Measurements from ENCODE around the gene PSMB3.
"Not testable (repeated sequence)": the region's sequence is repeated elsewhere in the genome, so short reads cannot be mapped to it uniquely, and the experiment has no call there.

The PSMB3 gene

GRCh38 chr17:38716368-38717005 is 36.1 kb upstream of the PSMB3 start:
- no peak for DNase-seq

DNA sequence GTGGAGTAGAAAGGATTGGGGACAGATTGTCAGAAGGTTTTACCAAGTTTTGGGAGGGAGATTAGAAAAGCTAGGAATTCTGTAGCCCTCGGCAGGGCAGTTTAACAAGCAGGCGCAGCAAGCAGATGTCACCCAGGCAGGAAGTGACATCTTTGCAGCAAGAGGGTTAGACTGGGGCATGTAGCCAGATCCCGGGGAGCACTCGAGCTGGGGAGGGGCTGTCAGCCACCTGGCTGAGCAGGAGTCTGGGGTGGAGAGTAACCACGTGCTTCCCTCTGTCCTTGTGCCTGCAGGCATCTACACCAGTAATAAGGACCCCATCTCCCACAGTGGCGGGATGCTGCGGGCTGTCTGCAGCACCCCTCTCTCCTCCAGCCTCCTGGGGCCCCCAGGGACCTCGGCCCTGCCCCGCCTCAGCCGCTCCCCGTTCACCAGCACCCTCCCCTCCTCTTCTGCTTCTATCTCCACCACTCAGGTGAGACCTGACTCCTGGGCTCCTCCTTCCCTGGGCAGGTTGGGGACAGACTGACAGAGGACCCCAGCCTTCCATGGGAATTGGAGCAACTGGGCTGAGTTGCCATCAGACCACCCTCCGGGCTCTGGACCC is 35.3 kb upstream of the PSMB3 start:
- no peak for DNase-seq

DNA sequence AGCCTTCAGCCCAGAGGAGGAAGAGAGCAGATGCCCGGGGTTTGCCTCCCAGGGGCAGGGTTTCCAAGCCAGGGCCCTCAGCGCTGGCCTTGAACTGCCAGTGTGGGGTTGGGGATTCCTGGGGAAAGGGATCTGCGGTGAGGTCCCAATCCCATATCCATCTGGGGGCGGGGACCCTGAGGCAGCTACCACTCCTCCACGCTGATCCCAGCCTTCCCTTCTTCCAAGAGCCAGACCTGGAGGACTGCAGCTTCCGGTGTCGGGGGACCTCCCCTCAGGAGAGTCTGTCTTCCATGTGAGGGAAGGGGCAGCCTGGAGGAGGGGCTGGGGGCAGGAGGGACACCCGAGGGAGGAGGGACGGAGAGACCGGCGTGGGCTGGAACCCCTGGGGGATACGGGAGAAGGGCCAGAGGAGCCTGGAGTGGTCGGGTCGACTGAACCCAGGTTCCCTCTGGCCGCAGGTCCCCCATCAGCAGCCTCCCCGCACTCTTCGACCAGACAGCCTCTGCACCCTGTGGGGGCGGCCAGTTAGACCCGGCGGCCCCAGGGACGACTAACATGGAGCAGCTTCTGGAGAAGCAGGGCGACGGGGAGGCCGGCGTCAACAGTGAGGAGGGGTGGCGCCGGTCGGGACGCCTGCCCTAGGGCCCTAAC is 33.1 kb upstream of the PSMB3 start:
- peak; percentile 89 for DNase-seq

GRCh38 chr17:38719943-38720641 is 32.4 kb upstream of the PSMB3 start:
- DNase-seq, result peak; percentile 93

GRCh38 chr17:38720941-38721340 is 31.6 kb upstream of the PSMB3 start:
- no peak for DNase-seq

DNA sequence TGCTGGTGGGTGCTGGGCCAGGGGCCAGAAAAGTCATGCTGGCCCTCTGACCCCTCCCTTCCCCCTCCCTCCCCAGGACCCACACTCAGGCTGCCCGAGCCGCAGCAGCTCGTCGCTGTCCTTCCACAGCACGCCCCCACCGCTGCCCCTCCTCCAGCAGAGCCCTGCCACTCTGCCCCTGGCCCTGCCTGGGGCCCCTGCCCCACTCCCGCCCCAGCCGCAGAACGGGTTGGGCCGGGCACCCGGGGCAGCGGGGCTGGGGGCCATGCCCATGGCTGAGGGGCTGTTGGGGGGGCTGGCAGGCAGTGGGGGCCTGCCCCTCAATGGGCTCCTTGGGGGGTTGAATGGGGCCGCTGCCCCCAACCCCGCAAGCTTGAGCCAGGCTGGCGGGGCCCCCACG is 30.7 kb upstream of the PSMB3 start:
- DNase-seq, result no peak

GRCh38 chr17:38724337-38724988 is 28.1 kb upstream of the PSMB3 start:
- no peak for DNase-seq

GRCh38 chr17:38725066-38725465 is 27.5 kb upstream of the PSMB3 start:
- no peak for DNase-seq

GRCh38 chr17:38726145-38726544 is 26.4 kb upstream of the PSMB3 start:
- not testable (repeated sequence) for DNase-seq

DNA sequence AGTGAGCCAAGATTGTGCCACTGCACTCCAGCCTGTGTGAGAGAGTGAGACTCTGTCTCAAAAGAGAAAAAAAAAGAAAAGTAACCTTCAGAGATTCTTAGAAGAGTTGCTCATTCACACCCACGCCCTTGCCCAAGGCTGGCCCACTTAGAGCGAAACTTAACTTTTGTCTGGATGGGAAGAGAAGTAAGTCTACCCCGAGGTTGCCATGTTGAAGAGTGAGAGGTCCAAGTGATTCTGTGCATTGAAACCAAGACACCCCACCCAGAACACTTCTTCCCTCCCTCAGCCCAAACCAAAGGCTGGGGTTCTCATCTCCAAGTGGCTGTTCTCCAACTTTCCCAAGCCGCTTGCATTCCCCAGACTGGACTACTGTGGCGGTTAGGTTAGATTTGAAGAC is 24.8 kb upstream of the PSMB3 start:
- no peak for DNase-seq

DNA sequence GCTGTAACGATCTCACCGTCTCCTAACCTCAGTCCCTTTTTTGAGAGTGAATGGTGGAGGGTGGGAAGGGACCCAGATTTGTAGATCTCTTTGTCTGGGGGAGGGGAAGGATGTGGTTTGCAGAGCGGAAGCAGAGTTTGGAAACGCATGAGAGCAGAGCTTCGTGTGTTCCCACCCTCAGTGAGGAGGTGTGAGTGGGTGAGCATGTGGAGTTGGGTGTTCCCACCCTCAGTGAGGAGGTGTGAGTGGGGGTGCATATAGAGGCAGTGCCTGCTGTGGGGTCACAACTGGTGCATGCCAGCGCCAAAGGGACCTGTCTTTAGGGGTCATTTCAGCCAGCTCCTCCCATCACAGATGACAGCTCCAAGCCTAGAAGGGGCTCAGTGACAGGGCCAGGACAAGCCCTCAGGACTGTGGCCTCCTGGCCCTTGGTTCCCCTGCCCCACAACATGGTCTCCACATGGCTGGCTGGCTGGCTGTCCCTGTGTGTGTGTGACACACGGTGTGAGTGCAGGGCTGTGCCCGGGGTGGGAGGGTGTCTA is 24.2 kb upstream of the PSMB3 start:
- no peak for DNase-seq

- DNase-seq, result no peak
These were observed 23.1 kb upstream of the PSMB3 start for GRCh38 chr17:38729368-38729885.

DNA sequence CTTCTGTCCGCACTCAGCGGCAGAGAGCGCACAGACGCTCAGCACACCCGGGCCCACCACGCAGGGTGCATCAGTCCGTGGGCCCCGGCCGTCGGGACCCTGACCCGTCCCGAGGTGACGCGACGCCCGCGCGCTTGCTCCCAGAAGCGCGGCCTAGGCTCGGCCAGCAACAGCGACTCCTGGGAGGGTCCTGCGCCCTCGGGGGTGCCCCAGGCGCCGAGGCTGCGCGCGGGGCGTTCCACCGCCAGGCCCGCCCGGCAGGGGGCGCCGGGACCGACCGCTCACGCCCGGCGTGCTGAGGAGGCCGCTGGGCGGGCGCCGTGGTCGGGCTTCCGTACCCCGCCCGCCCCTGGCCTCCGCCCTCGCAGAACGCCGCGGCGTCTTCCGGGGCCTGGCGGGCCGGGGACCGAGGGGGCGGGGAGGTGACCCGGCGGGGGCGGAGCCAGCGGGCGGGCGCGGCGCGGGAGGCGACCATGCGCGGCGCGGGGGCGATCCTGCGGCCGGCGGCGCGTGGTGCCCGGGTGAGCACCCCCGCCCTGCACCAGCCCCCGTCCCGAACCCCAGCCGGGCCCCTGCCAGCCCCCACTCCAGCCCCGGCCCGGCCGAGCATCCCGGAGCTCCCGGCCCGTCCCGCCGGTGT is 22.5 kb upstream of the PSMB3 start, which contains the start of gene CISD3:
Gene CISD3, plus strand, starts transcription at position 456 of the 640 bp plus-strand sequence. Its CDS starts 18 bp downstream, at position 474.
- DNase-seq, result peak; percentile 93

- peak; percentile 82 for DNase-seq
These were observed 21.8 kb upstream of the PSMB3 start for GRCh38 chr17:38730526-38731379.

DNA sequence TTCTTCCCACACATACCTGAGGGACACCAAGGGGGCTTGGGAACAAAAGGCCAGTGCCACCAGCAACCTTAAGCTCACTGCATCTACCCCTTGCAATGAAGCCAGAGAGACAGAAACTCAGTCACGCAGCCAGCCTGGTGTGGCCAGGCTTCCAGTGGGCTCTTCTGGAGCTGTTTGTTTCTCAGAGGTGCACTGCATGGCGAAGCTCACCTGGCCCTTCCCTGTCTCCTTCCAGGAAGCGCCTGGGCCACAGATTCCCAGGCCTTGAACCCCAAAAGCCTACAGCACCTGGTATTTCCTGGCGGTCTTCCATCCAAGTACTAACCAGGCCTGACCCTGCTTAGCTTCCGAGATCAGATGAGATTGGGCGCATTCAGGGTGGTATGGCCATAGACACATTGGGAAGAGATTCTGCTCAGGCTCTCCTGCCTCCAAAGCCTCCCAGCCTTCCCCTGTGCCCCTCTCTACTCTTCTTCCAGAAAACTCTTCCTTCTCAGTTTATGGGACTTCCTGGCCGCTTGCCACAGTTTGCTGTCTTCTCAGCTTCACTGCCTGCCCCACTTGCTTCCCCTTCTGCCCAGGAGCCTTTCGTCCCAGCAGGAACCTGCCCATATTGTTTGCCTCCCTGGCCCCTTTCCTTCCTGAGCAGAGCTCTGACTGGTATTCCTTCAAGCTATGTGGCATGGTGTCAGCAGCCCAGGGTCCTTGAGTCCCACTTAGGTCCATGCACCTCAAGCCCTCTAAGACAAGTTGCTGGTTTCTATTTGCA is 20.8 kb upstream of the PSMB3 start:
- no peak for DNase-seq

GRCh38 chr17:38732376-38733281 is 19.9 kb upstream of the PSMB3 start:
- no peak for DNase-seq

DNA sequence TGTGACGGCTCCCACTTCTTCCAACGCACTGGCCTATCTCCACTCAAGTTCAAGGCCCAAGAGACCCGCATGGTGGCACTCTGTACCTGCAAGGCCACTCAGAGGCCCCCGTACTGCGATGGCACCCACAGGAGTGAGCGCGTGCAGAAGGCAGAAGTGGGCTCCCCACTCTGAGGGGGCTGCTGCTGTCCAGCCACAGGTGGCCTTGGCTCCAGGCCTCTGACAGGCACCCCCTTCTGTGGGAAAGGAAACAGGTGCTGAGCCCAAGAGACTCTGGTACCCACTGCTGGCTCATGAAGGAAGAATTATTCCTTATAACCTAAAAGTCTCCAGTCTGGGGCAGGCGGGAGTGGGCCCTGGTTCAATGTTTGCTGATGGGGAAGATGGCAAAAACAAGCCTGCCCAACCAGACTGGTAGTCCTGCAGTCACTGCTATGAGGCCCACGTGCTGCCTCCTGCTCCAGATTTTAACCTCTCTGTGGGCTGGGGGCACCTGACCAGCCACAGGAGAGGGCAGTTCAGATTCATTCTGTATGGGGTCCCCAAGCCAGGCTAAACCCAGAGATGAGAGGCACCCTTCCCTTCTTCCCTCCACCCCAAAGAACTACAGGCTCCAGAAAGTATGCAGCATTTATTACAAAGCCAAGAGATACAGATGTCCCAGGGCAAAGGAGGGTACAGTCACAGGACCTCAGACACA is 19.1 kb upstream of the PSMB3 start:
- no peak for DNase-seq

Measured in islet precursor cell (in vitro differentiated cells).